Measurements from ENCODE around the gene TEX13B.

Gene TEX13B

DNA sequence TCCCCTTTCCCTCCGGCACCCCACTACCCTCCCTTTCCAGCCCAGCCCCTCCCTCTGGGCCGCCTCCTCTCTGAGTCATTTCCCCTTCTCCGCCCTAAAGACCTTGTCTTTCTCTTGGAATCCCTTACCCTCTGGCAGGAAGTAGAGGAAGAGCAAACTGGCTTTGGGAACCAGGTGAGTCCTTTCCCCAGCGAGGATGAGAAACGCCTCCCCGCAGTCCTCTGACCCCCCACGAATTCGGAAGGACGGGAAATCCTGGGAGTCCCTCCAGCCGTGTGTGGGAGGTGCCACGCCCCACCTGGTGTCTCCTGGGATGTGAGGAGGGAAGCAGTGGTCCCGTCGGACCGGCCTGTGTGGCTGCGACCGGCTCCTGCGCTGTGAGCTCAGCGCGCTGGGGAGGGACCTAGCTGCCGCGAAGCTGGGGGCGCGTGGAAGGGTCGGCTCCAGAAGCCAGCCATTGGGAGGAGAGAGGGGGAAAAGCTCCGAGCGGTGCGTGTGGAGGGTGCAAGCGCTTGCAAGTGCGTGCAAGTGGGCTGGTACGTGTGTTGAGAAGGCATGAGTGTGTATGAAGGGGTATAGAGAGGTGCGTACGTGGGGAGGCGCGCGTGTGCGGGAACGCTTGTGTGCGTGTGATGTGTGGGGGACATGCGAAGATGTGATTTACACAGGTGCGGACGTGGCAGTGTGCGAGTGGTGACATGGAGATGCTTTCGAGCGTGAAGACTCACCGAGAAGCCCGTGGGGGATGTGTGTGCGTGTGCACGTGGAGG lies 46.3 kb downstream of the TEX13B start:
- DNase-seq, result no peak

- DNase-seq, result no peak
Measured at GRCh38 chrX:107935200-107935599, 47.0 kb downstream of the TEX13B start.

GRCh38 chrX:107934262-107934661 lies 47.9 kb downstream of the TEX13B start:
- no peak for DNase-seq
